K562 (cell line): ENCODE data around the gene GAL3ST2. TPM values are rescaled to one million over a fixed set of nuclear protein-coding genes. Genes with fewer than 3 reads are reported as not detected.
A peak's percentile ranks its signal among the peaks of the same experiment; 100 is the strongest.

Experiments
- ATAC-seq: fragments of 200-7000 bp; cut with Tn5 transposase; 3 replicates; pipeline ENCODE4 v1.9.1; 2020; ENCODE audit warnings: moderate library complexity
- BruUV-seq: library from RNA; stranded (reverse); fragments of 400-500 nt; replicated peaks from 2 replicates; lab custom pipeline; 2021; lab: Mats Ljungman, UMichigan
- CTCF ChIA-PET: fragments of 300-600 bp; formaldehyde crosslinking; extraction: SDS; loops from one replicate; lab custom pipeline; 2021; ENCODE audit warnings: low intra/inter-chr PET ratio; lab: Yijun Ruan, JAX
- POLR2A ChIA-PET: fragments of 300-600, 350-650 bp; sonication (Branson Sonifier 250); formaldehyde crosslinking; extraction: SDS; loops from one replicate; lab custom pipeline; 2021; ENCODE audit warnings: antibody characterized with exemption, inconsistent platforms; lab: Yijun Ruan, JAX
- DNase-seq, 4 experiments: peaks; one replicate each; pipeline versions ENCODE4 v3.0.0 to v3.0.0-alpha.2; 2011 to 2018; ENCODE audit warnings: low spot score in 3 of 4, mixed read lengths in 3 of 4; ENCODE audit errors: extremely low read depth in 1 of 4
- FAIRE-seq: peaks from 2 replicates; lab custom pipeline; 2011; peaks lifted over from hg19 to GRCh38; lab: Jason Lieb, UNC
- H2AFZ ChIP-seq: 2 replicates; pipeline ENCODE4 v1.6.0; 2011; ENCODE audit warnings: low read depth, low read length, control low read depth, inconsistent platforms
- H3K27ac ChIP-seq: fragments of 200-600 bp; 3 replicates; pipeline ENCODE4 v1.8.0; 2011; ENCODE audit warnings: low read depth, mild to moderate bottlenecking, control low read depth, inconsistent platforms, low read length, moderate library complexity, mixed read lengths; ENCODE audit errors: extremely low read depth
- H3K27me3 ChIP-seq, 2 experiments: fragments of 300-600 bp in 1 of 2; 2 replicates in 1 of 2; 3 replicates in 1 of 2; pipeline versions ENCODE4 v1.6.0 to v1.8.0; 2011; ENCODE audit warnings: inconsistent platforms in 2 of 2, low read length in 2 of 2, mild to moderate bottlenecking in 1 of 2, mixed read lengths in 1 of 2, moderate library complexity in 1 of 2; ENCODE audit not compliant: control insufficient read depth in 2 of 2, insufficient read depth in 2 of 2
- H3K36me3 ChIP-seq: fragments of 300-600 bp; 3 replicates; pipeline ENCODE4 v1.8.0; 2011; ENCODE audit warnings: mild to moderate bottlenecking, low read length, inconsistent platforms; ENCODE audit not compliant: control insufficient read depth, insufficient read depth
- H3K4me1 ChIP-seq, 2 experiments: fragments of 200-600 bp in 1 of 2; replicated peaks in 1 of 2; 2 replicates in 1 of 2; 3 replicates in 1 of 2; pipeline versions ENCODE4 v1.5.1 to v1.8.0; 2011; ENCODE audit warnings: inconsistent platforms in 2 of 2, low read length in 2 of 2, mild to moderate bottlenecking in 1 of 2, mixed read lengths in 1 of 2, moderate library complexity in 1 of 2; ENCODE audit not compliant: control insufficient read depth in 2 of 2, insufficient read depth in 2 of 2
- H3K4me2 ChIP-seq: 2 replicates; pipeline ENCODE4 v1.6.1; 2011; ENCODE audit warnings: low read length, control low read depth, inconsistent platforms, mixed read lengths; ENCODE audit not compliant: insufficient read depth
- H3K4me3 ChIP-seq: fragments of 200-600 bp; sonication (generic), shearing (Covaris generic); 2 replicates; pipeline ENCODE4 v1.5.1; 2016; ENCODE audit warnings: control low read depth, inconsistent platforms
- H3K79me2 ChIP-seq: fragments of 200-600 bp; 3 replicates; pipeline ENCODE4 v1.8.0; 2011; ENCODE audit warnings: low read length, inconsistent platforms; ENCODE audit not compliant: control insufficient read depth, insufficient read depth
- H3K9ac ChIP-seq, 2 experiments: 2 replicates each; pipeline versions ENCODE4 v1.6.0 to v1.6.1; 2011; ENCODE audit warnings: low read depth in 2 of 2, low read length in 2 of 2, control low read depth in 1 of 2, inconsistent platforms in 1 of 2, mild to moderate bottlenecking in 1 of 2, mixed read lengths in 1 of 2; ENCODE audit not compliant: insufficient read depth in 1 of 2
- H3K9me1 ChIP-seq: one replicate; pipeline ENCODE4 v1.6.0; 2011; ENCODE audit warnings: inconsistent platforms, mild to moderate bottlenecking, low read length, moderate library complexity; ENCODE audit not compliant: control insufficient read depth, insufficient read depth
- H3K9me3 ChIP-seq: replicated peaks from 2 replicates; pipeline ENCODE4 v1.5.1; 2011; ENCODE audit warnings: low read depth, low read length, inconsistent platforms; ENCODE audit not compliant: control insufficient read depth, insufficient read depth
- H4K20me1 ChIP-seq: replicated peaks from 2 replicates; pipeline ENCODE4 v1.6.1; 2011; ENCODE audit warnings: low read length, inconsistent platforms, mixed read lengths; ENCODE audit not compliant: control insufficient read depth, insufficient read depth
- ARID3B ChIP-seq: fragments of 250-450 bp; sonication (Bioruptor Pico); IDR thresholded peaks from 2 replicates; pipeline ENCODE4 v1.4.0; 2020; ENCODE audit warnings: borderline replicate concordance
- DNMT1 ChIP-seq: fragments of 450-650 bp; IDR thresholded peaks from 2 replicates; pipeline ENCODE4 v1.6.1; 2016; ENCODE audit warnings: antibody characterized with exemption, mild to moderate bottlenecking
- ESRRA ChIP-seq: fragments of 450-650 bp; IDR thresholded peaks from 2 replicates; pipeline ENCODE4 v1.6.1; 2014; ENCODE audit warnings: low read depth, mild to moderate bottlenecking, moderate library complexity, borderline replicate concordance
- IRF2 ChIP-seq: sonication (generic); formaldehyde crosslinking; IDR thresholded peaks from 2 replicates; pipeline ENCODE4 v1.8.1; 2022; ENCODE audit warnings: mild to moderate bottlenecking, missing genetic modification reagents
- SMAD3 ChIP-seq: fragments of 450-650 bp; formaldehyde crosslinking; conservative IDR thresholded peaks from 2 replicates; pipeline ENCODE4 v1.4.0; 2020; ENCODE audit warnings: mild to moderate bottlenecking
- TEAD1 ChIP-seq, 2 experiments: fragments of 450-650 bp in 1 of 2; sonication (generic) in 1 of 2; formaldehyde crosslinking; IDR thresholded peaks; 2 replicates each; pipeline versions ENCODE4 v1.4.0 to v1.8.0; 2020 to 2022; ENCODE audit warnings: mild to moderate bottlenecking in 2 of 2, missing genetic modification reagents in 1 of 2
- ZNF311 ChIP-seq: fragments of 250-450 bp; sonication (Bioruptor Pico); IDR thresholded peaks from 2 replicates; pipeline ENCODE4 v1.4.0; 2020; ENCODE audit warnings: mild to moderate bottlenecking, moderate library complexity
- ZNF57 ChIP-seq: fragments of 450-650 bp; formaldehyde crosslinking; IDR thresholded peaks from 2 replicates; pipeline ENCODE4 v1.4.0; 2020; ENCODE audit warnings: mild to moderate bottlenecking, moderate library complexity
- WGBS: fragments of 100-300 bp; shearing (Covaris generic); methylation state at CpG from one replicate; pipeline ENCODE4 v1.1.6; 2016; ENCODE audit warnings: low coverage, mixed read lengths; ENCODE audit not compliant: insufficient coverage; ENCODE audit errors: missing lambda C conversion rate; 5-methylcytosine and 5-hydroxymethylcytosine counted together
- in situ Hi-C: fragments of 300-500 bp; cut with MboI; formaldehyde crosslinking; loops from 4 replicates; pipeline ENCODE4 v1.15.0; 2018; ENCODE audit warnings: inconsistent platforms, mixed read lengths
- intact Hi-C: fragments of 100-400 bp; cut with micrococcal nuclease; formaldehyde crosslinking; loops from 2 replicates; pipeline ENCODE4 v1.14.2; 2022
- polyA plus RNA-seq, 8 experiments: library from polyadenylated mRNA; depleted of rRNA in 4 of 8; stranded (reverse) in 5 of 8; unstranded in 3 of 8; fragments of >200 nt; fragmentation: Nextera tagmentation in 2 of 8; fragmentation: Illumina TruSeq in 1 of 8; extraction: Ambion mirVana in 2 of 8; extraction: Trizol in 1 of 8; gene quantifications; 2 replicates each; pipeline versions ENCODE4 v1.2.1 to v1.2.3, GENCODE V29; 2011 to 2014; ENCODE audit warnings: inconsistent platforms in 1 of 8, missing spikeins in 1 of 8
- total RNA-seq, 7 experiments: library from RNA; depleted of rRNA in 6 of 7; stranded (reverse); fragments of >200 nt in 6 of 7; fragmentation: Illumina TruSeq in 2 of 7; extraction: Trizol in 2 of 7; gene quantifications; 2 replicates each; pipeline versions ENCODE4 v1.2.1 to v1.2.3, GENCODE V29; 2011 to 2021; ENCODE audit warnings: low replicate concordance in 1 of 7

Gene GAL3ST2
- total and polyA plus RNA-seq, 9 of the 15 experiments (the other 6 are each of a cell fraction or from before 2014, with no cell fraction given) = 0.42 TPM; not detected in 8

- peak in 1 of 4 experiments; percentile 2 for DNase-seq
- Histone ChIP-seq H3K4me2 (no peak overlapping the region), H3K4me3 (no peak overlapping the region), H3K9me1 (no peaks in the 10 kb centered on the region), H3K36me3 (no peaks in the 10 kb centered on the region), H3K9me3 (no peaks in the 10 kb centered on the region), H3K4me1 (peaks cover 0 to 70% of the 10 kb centered on the region in 2 experiments; a peak in 2 of 5 replicates), H3K79me2 (no peaks in the 10 kb centered on the region), H3K27ac (no peak overlapping the region), H4K20me1 (no peaks in the 10 kb centered on the region), H3K9ac (no peak overlapping the region), H2AFZ (no peak overlapping the region), H3K27me3 (no peaks in the 10 kb centered on the region)
- whole genome bisulfite sequencing = 62% methylated on average over 9 of the region's 29 CpGs
- BruUV-seq = no TSS peak
- ChIA-PET CTCF (no interaction called here), POLR2A (interaction anchor here (0.7 to 1.4 kb wide), 3 partner anchors 9 to 97 kb away, joined by 3 to 5 read pairs (median 5); no protein-coding TSS in a partner anchor)
- intact Hi-C loops (no loop called here), in situ Hi-C loops (no loop called here)
- TF ChIP-seq TEAD1 (CRISPR knock-in tag; IDR thresholded peaks at IDR 0.05) = no peak
- TF ChIP-seq ZNF311 = no peak
- TF ChIP-seq SMAD3 (CRISPR knock-in tag) = no peak
- no peak for TF ChIP-seq ZNF57 (CRISPR knock-in tag)
- no peak for TF ChIP-seq ESRRA
- no peak for TF ChIP-seq ARID3B (CRISPR knock-in tag)
- TF ChIP-seq DNMT1 = no peak
- no peak for TF ChIP-seq IRF2 (CRISPR knock-in tag)
- no peak for FAIRE-seq
- ATAC-seq = no peak
Measured at GRCh38 chr2:241773511-241774418, 2.9 kb upstream of the GAL3ST2 start.
